Hematopoietic multipotent progenitor cell treated with erythropoietin and hydrocortisone succinate and interleukin-3 and kit ligand, for 15 days (in vitro differentiated cells): ENCODE data around the gene ZIC4.

Experiments used
- DNase-seq: peaks from one replicate; pipeline ENCODE4 v3.0.0-alpha.2; 2015; ENCODE audit warnings: low spot score

Gene ZIC4

GRCh38 chr3:147417551-147418295 lies 11.4 kb upstream of the ZIC4 start:
- no peak for DNase-seq

- no peak for DNase-seq
Observed at GRCh38 chr3:147416931-147417330, 10.6 kb upstream of the ZIC4 start.

DNA sequence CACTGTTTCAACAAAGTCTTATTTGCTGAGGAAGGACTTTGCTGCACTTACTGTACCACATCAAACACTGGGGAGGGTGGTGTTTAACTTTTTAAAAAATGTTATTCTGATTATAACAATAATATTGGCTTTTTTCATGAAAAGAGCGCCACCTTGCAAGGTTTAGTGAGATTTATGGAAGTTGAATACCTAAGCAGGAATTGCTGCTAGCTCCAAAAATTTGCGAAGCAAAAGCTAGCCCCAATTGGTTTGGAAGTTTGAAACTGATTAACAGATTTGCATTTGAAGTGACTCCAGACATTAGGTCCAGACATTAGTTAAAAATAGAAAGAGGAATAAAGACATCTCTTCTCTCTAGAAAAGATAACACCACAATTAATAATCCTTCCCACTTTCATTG lies 9.5 kb upstream of the ZIC4 start:
- no peak for DNase-seq

DNA sequence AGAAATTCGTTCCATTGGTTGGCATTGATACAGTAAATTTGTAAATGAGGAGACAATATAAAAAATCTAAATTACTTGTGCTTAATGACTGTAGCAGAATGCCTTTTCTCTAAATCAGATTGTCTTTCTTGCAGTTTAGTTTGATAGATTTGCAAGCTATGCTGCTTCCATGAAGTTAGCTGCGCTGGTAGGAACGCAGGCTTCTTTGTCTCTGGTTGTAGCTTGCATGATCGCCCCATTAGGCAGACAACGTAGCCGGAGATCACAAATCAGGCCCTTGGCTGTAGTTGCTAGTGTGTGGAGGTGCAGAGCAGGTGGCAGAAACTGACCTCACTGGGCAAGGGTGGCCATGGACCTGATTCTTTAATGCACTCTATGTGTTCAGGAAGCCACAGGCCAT lies 8.9 kb upstream of the ZIC4 start:
- DNase-seq, result no peak

GRCh38 chr3:147414390-147415138 lies 8.2 kb upstream of the ZIC4 start:
- DNase-seq, result no peak

DNA sequence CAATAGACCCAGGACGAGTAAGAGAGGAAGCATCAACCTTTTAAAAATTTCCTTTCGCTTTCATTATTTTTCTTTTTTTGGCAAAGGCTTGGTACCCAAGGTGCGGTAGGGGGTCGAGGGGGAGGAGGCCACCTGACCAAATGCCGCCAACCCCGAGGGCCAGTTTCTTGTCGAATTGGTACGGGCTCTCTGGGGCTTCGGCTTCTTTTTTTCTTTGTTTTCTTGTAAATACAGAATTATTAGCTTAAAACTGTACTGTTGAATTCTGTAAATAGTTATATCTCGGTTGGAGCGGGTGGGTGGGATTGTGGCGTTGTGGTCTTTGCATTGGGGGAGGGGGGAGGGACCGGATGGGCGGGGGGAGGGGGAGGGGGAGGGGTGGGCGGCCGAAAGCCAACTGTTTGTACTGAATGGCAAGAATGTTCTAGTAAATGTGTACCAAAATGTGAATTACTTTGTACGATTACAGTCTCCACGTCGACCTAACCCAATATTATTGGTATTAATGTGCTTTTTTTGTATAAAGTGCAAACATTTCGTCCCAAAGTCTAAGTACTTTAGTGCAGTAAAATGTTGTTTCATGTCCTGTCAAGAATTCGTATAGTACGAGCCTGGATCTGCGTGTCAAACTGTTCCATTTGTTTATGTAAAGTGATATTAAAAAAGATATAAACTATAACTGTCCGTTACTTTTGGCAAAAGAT lies 7.5 kb upstream of the ZIC4 start:
- DNase-seq, result no peak

DNA sequence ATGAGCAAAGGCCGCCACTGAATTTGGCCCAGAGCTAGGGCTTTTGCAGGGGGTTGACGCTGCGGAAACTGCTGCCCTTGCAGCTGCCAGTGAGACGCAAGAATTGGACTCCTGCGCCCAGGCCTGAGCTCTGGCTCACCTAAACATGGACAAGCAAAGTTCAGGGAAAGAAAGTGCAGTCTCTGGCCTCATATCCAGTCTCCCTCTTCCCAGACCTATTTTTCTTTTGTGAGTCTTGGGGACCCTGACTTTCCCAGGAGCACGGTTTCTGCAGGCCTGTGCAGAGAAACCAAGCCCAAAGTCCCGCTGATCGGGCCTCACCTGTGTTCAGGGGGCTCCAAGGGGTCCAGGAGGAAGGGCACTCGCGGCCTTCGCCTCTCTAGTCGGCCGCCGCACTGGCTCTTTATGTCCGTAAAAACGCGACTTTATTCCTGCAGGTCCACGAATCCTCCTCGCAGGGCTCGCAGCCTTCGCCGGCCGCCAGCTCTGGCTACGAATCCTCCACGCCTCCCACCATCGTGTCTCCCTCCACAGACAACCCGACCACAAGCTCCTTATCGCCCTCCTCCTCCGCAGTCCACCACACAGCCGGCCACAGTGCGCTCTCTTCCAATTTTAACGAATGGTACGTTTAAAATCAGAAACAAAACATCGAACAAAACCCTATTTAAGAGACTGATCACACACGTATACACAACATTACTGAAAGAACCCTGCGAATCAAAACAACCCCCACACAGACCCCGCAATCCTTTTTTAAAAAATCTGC lies 6.8 kb upstream of the ZIC4 start:
- DNase-seq, result no peak

GRCh38 chr3:147412261-147412916 lies 6.0 kb upstream of the ZIC4 start:
- no peak for DNase-seq

- DNase-seq, result no peak
Observed at GRCh38 chr3:147411815-147412241, 5.5 kb upstream of the ZIC4 start.

DNA sequence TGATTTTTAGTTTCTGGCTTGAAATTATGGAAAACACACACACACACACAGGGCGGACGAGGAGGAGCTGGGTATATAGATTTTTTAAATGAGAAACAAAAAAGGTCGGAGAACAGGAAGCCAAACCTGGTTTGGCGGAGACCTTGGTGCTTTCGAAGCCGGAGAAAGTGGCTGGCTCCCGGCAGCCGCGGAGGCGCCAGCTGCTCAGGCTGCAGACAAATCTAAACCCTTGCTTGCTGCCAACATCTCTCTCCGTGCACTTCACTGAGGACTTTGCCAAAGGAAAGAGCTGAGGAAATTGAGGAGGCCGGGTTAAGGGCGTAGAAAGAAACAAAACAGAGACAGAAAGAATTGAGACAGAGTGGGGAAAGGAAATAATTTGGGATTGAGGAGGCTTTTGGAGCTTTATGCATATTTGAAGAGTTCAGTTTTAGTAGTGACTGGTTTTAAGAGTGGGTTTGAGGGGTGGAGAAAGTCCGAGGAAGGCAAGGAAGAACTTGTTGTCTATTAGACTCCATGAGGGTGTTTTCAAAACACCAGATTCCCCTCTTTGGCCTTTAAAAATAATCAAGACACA lies 5.0 kb upstream of the ZIC4 start:
- DNase-seq, result no peak

GRCh38 chr3:147410526-147411237 lies 4.3 kb upstream of the ZIC4 start:
- no peak for DNase-seq

DNA sequence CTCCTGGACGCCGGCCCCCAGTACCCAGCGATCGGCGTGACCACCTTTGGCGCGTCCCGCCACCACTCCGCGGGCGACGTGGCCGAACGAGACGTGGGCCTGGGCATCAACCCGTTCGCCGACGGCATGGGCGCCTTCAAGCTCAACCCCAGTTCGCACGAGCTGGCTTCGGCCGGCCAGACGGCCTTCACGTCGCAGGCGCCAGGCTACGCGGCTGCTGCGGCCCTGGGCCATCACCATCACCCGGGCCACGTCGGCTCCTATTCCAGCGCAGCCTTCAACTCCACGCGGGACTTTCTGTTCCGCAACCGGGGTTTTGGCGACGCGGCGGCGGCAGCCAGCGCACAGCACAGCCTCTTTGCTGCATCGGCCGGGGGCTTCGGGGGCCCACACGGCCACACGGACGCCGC lies 3.8 kb upstream of the ZIC4 start:
- DNase-seq, result no peak

DNA sequence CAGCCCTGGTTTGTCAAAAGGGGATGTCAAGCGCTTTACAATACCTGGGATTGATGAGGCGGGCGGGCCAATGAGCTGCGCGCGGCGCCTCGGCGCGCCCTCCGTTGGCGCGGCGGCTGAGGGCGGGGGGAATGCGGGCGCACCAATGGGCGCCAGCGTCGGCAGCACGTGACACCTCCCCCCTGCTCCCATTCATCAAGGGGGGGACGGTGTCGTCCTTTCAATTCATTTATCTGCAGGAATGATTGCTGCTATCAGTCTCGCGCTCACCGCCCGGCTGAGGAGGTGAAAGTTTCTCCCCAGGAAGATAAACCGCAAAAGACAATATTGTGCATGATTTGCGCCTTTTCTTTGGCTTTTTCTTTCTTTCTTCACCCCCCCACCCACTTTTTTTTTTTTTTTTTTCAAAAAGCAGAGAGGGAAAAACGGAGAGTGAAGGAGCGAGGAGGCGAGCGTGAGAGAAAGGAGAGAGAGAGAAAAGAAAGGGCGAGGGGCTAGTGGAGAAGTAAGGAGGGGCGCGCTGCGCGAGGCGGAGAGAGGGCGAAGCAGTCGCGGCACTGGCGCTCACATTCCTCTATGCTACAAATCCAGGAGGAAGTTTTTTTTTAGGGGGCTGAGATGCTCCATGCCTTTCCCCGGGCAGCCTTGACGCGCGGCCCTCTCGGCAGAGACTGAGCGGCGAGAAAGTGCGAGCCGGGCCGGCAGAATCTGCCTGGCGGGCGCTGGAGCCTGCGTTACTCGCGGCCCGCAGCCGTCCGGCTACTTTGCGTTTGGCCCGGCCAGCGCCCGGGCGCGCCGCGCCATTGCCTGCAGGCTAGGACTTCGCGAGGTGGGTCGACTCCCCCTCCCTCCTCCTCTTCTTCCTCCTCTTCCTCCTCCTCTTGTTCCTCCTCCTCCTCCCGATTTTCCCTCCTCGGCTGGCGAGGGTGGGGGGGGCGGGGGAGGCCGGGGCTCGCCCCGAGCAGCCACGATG lies 3.1 kb upstream of the ZIC4 start, which contains the start of gene ZIC1:
Gene ZIC1, plus strand, starts transcription at position 223 of the 973 bp plus-strand sequence. Its CDS starts 748 bp downstream, at position 971.
- no peak for DNase-seq

DNA sequence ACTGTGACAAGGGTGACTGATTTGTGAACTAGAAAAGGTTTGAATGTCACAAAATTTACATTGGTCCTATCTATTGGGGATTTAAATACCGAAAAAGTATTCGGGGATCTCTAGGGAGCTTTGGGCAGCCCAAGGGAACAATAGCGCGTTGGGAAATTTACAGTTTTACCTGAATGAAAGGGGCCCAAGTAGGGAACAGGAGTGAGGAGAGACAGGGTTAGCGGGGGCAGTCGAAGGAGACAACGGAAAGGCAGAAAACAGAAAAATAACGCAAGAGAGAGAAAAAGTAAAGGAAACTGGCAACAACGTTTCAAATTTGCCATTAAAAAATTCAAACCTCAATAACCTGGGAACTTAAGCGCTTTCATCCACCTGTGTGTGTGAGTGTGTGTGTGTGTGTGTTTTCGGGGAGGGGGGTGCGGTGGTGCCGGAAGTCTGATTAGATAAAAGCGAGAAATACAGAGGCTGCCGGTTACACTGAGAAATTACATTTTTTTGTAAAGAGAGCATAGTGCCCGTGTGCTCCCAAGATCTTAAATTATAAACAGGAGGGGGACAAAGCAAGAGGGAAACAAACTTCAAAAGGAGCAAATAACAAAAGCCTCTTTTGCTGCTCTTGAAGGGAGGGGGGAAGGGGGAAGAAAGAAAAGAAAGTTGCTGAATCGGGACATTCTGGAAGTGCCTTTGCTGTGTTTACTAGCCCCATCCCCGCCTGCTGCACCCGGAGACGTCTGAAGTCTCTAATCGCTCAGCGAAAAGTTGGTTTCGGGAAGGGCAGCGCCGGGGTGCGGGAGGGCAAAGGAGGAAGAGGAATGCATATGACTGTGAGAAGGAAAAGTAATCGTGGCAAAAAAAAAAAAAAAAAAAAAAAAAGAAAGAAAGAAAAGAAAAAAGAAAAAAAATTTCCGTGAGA lies 2.1 kb upstream of the ZIC4 start:
- DNase-seq, result no peak

DNA sequence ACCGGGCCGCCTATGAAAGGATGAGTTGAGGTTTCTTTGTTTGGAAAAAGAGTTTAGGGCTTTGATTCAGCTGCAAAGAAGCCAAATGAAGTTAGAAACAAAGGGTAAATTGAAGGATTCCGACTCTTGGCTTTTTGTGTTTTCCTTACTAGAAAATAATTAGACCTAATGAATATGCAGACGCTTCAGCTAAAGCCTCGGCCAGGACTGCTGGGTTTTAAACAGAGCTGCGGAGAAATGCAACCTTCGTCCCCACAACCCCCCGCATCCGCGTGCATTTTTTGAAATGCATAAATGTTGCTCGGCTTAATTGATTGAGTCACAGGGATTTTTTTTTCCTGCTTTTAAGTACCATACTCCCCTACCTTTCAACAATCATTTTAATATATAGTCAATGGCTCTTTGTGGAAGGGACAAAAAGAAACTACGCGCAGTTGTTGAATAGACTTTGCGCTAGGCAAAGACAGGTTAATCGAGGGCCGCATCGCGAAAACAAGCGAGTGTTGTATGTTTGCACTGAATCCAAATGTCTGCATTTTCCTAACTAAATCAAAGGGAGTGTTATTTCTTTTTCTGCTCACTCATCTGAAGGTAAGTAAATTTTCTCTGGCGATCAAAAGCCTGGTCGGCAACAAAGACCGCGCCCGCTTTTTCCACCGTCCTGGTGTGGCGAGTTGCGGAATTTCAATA lies 1.3 kb upstream of the ZIC4 start:
- no peak for DNase-seq

DNA sequence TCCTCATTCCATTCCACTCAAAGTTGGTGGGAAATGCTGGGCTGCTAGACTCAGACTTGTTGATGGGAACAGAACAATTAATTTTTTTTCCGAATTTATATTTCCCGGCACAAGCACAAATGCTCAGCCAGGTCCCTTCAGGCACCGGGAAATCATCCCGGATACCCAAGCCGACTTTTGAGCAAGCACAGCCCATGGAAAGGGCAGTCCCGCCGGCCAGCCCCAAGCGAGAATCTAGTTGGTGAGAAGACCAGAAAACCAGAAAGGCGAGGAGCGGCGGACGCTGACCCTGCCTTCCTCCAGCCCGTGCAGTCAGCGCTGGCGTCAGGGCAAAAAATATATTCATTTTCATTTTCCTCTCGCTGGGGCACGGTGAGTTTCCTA lies 763 bp upstream of the ZIC4 start:
- DNase-seq, result no peak

DNA sequence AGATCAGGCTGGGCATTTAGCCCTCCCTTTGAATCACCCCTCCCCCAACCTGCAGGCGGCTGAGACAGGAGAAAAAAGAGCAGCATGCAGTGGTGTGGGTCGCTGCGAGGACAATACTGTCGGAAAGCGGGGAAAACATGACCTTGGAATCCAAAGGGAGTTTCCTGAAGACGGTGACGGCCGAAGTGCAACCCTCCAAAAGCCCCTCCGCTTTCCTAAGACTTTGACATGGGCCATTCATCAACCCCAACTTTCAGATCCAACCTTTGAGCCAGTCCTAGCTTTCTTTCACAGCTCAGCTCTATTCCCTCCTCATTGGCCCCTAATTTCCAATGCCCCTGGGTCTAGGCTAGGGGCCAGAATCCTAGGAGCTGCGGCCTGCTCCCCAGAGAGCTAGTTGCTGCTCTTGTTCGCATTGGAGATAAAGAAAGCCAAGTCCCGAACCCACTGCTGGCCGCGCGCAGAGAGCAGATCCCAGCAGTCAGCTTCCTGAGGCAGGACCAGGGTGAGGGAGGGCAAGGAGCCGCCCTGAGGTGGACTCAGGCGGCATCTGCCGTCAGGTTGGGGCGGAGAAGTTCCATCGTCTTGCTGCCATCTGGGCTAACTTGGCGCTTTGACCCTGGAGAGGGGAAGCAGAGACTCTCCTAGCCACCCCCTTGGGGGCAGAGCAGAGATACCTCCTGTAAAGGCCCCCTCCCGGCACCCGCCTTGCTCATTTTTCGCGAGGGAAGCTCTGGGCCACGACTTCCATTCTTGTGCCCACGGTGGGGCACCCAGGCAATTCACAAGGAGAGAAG lies 914 bp downstream of the ZIC4 start:
- no peak for DNase-seq
